GM06990 (cell line): ENCODE measurements around the gene IQSEC3.
"Not testable (repeated sequence)": the region's sequence is repeated elsewhere in the genome, so short reads cannot be mapped to it uniquely, and the experiment has no call there.

ENCODE experiments used
- DNase-seq: peaks from one replicate; pipeline ENCODE4 v3.0.0-alpha.2; 2011; ENCODE audit not compliant: insufficient read length; ENCODE audit errors: extremely low read depth
- H3K27me3 ChIP-seq: replicated peaks from 2 replicates; pipeline ENCODE4 v1.6.0; 2011; ENCODE audit warnings: low read length; ENCODE audit not compliant: control insufficient read depth, insufficient read depth
- H3K36me3 ChIP-seq: 2 replicates; pipeline ENCODE4 v1.5.1; 2011; ENCODE audit warnings: low read length; ENCODE audit not compliant: control insufficient read depth, insufficient read depth
- H3K4me3 ChIP-seq: replicated peaks from 2 replicates; pipeline ENCODE4 v1.5.1; 2011; ENCODE audit warnings: low read depth, mild to moderate bottlenecking, control low read depth, low read length
- TF ChIP-seq, protein P1 (sequence below): IDR thresholded peaks from 2 replicates; pipeline ENCODE4 v1.5.1; 2011; ENCODE audit warnings: low read length, control low read depth, mild to moderate bottlenecking, inconsistent platforms; ENCODE audit not compliant: insufficient read depth, poor library complexity, severe bottlenecking

Gene IQSEC3

DNA sequence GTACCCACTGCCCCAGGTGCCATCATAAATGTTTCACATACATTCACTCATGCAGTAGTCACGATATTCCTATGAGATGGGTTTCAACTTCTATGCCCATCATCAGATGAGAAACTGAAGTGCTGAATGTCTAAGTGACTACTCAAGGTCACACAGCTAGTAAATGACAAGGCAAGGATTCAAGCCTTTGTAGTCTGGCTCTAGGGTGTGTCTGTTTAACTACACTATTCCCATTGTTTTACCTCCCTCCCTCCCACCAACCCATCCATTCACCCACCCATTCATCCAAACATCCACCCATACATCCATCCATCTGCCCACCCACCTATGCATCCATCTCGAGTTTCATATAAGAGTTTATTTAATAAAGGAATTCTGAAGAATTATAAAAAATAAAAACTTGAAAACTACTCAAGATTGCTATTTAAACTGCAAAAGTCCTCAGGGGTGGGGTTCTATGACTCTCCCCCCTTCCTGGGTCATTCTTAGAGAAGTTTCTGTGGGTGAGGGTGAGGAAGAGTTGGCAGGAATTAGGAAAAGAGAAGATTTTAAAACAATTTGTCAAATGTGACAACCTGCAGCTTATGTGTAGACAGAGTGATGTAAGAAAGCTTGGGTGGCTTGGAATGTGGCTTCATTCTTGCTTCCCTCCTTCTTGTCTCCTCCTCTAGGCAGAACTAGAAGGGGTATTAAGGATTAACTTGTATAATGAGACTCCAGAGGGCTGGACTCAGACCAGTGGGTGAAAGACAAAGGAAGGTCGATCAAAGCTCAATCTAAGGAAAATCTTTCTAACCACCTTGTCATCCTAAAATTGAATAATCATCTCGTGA lies 13.4 kb upstream of the IQSEC3 start:
- not testable (repeated sequence) for H3K27me3 ChIP-seq, DNase-seq

DNA sequence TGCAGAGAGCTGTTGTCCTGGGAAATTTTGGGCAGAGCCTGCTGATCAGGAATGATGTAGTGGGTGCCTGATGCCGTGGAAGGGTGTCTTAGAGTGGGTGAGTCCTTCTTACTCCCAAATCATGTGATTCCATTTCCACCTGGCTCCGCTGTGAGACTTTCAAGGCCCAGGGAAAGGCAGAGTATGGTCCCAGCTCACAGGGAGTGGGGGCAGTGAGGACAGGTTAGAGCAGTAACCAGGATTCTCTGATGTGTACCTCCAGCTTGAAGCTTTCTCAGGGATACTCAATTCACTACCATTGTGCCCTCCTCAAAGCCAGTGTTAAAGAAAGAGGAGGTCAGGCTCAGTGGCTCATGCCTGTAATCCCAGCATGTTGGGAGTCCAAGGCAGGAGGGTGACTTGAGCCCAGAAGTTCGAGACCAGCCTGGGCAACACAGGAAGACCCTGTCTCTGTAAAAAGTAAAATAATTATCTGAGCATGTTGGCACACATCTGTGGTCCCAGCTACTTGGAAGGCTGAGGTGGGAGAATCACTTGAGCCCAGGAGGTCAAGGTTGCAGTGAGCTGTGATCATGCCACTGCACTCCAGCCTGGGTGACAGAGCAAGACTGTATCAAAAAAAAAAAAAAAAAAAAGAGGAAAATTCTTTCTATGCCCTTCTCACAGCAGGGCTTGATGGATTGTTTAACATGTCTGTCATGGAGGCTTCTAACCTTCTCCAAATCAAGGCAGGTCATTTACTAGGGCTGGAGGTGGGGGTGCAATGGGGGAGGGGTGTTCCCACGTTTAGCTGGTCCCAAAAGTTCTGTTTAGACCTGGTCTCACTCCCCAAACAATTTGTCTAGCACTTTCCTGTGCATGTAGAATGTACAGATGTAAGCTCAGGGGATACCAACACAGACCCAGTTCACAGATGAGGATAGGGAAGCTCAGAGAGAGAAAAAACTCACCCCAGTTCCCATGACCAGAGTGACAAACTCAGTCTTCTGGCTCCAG lies 12.5 kb upstream of the IQSEC3 start:
- Histone ChIP-seq H3K36me3 (no peaks in the 10 kb centered on the region), H3K4me3 (no peak overlapping the region), H3K27me3 (no peaks in the 10 kb centered on the region; the same call in 1 of the 2 replicates)
- TF ChIP-seq, protein P1, sequence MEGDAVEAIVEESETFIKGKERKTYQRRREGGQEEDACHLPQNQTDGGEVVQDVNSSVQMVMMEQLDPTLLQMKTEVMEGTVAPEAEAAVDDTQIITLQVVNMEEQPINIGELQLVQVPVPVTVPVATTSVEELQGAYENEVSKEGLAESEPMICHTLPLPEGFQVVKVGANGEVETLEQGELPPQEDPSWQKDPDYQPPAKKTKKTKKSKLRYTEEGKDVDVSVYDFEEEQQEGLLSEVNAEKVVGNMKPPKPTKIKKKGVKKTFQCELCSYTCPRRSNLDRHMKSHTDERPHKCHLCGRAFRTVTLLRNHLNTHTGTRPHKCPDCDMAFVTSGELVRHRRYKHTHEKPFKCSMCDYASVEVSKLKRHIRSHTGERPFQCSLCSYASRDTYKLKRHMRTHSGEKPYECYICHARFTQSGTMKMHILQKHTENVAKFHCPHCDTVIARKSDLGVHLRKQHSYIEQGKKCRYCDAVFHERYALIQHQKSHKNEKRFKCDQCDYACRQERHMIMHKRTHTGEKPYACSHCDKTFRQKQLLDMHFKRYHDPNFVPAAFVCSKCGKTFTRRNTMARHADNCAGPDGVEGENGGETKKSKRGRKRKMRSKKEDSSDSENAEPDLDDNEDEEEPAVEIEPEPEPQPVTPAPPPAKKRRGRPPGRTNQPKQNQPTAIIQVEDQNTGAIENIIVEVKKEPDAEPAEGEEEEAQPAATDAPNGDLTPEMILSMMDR = no peak
- no peak for DNase-seq

More for the DNA sequence above, 13.4 kb upstream of the IQSEC3 start:
- not testable (repeated sequence) for H3K4me3 ChIP-seq, H3K36me3 ChIP-seq

GRCh38 chr12:54750-55535 lies 11.6 kb upstream of the IQSEC3 start:
- DNase-seq = no peak
- no peaks in the 10 kb centered on the region for H3K36me3 ChIP-seq
- H3K4me3 ChIP-seq = no peak overlapping the region
- TF ChIP-seq, protein P1 = no peak
- H3K27me3 ChIP-seq = no peaks in the 10 kb centered on the region; the same call in 1 of the 2 replicates

DNA sequence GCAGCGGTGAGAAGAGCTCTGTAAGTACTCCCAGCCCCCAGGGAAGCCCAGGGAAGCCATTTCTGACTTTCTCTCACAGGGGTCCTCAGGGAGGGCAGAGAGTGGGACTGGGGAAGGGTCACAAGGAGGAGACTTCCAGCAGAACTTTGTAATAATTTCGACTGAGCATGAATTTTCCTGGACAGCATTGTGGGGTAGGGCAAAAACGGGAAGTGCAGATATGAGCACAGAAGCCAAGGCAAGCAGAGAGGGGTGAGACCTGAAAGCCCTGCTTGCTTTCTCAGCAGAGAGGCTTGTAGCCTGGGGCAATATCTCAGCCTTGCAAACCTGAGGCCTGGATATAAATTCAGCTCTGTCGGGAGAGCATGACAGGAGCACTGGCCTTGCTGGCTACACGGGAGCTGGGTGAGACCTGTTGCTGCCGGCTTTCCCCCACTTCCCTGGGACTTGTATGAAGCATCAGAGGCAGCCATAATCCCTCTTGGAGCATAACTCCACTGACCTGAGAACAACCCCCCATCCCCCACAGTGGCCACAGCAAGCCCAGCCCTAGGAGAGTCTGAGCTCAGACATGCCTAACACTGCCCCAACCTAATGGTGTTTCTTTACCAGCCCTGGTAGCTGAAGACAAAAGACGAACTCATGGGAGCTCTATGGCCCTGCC lies 9.8 kb upstream of the IQSEC3 start:
- Histone ChIP-seq H3K36me3 (no peaks in the 10 kb centered on the region), H3K4me3 (no peak overlapping the region), H3K27me3 (no peaks in the 10 kb centered on the region; the same call in 1 of the 2 replicates)
- DNase-seq = no peak
- TF ChIP-seq, protein P1 = no peak

DNA sequence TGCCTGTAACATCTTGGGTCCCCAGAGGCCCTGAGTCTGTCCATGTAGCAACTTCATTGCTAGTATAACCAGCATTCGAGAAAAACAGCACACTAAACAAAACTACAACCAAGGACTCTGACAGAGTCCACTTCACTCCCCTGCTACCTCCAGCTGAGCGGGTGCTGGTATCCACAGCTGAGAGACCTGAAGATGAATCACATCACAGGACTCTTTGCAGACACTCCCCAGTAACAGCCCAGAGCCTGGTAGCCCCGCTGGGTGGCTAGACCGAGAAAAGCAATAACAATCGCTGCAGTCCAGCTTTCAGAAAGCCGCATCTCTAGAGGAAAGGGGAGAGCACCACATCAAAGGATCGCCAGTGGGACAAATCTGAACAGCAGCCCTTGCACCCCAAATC lies 9.0 kb upstream of the IQSEC3 start:
- TF ChIP-seq, protein P1 = no peak
- no peaks in the 10 kb centered on the region for H3K36me3 ChIP-seq
- no peaks in the 10 kb centered on the region; the same call in 1 of the 2 replicates for H3K27me3 ChIP-seq
- DNase-seq = no peak
- no peak overlapping the region for H3K4me3 ChIP-seq
